M059J (cell line): ENCODE measurements around the gene SPIN1. TPM values are rescaled to one million over a fixed set of nuclear protein-coding genes. Genes with fewer than 3 reads are reported as not detected.

Experiments used
- DNase-seq: peaks from one replicate; pipeline ENCODE4 v3.0.0-alpha.2; 2012; ENCODE audit warnings: low read depth
- total RNA-seq: library from RNA; depleted of rRNA; stranded (reverse); fragments of >200 nt; shearing (Covaris generic); gene quantifications from 2 replicates; pipeline ENCODE4 v1.2.3, GENCODE V29; 2014; rRNA removed

SPIN1 gene
- total RNA-seq, 1 experiment from 2014 or later, result 149 TPM

DNA sequence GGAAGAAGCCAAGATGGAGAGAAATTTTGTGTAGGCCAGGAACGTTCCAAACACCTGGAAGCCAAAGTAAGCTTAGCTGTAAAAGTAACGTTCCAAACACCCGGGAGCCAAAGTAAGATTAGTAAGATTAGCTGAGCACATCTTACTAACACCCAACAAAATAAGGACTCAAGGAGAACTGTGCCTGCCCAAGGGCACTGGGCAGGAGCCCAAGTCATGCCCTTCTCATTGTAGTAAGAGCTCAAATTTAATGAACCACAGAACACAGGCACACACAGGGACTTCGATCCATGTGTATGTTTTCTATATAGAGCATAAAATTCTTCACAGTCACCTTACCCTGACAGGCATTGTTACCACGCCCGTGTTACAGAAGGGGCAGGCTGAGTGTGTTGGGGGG lies 110.6 kb downstream of the SPIN1 start:
- DNase-seq, result no peak

DNA sequence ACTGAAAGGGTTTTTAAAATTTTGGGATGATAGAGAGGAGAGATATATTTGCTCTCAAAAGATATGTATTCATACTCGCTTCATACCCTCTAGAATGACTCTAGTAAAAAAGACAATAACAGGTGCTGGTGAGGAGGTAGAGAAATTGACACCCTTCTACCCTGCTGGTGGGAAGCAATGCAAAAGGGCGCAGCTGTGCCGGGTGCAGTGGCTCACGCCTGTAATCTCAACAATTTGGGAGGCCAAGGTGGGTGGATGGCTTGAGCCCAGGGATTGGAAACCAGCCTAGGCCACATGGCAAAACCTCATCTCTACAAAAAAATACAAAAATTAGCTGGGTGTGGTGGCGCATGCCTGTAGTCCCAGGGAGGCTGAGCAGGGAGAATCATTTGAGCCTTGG lies 112.8 kb downstream of the SPIN1 start:
- DNase-seq, result no peak

DNA sequence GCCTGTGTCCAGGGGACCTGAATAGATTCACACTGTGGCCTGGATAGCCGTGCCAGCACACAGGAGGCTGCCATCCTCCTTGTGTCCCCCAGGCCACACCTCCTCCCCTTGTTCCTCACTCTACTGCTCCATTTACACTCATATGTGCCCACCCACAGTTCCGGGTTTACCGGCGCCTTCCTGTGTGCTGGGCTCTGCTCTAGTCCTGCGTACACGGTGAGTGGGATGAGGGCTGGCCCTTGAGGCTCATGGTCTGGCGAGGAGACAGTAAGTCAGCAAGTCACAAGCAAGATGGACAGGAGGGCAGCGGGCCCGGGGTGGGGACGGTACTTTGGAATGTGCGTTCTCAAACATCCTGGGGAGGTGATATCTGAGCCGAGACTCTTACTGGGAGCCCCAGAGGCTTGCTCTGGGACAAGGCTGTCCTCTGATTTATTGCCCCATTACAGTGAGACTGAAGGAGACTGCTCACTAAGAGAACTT lies 114.3 kb downstream of the SPIN1 start:
- DNase-seq, result no peak

DNA sequence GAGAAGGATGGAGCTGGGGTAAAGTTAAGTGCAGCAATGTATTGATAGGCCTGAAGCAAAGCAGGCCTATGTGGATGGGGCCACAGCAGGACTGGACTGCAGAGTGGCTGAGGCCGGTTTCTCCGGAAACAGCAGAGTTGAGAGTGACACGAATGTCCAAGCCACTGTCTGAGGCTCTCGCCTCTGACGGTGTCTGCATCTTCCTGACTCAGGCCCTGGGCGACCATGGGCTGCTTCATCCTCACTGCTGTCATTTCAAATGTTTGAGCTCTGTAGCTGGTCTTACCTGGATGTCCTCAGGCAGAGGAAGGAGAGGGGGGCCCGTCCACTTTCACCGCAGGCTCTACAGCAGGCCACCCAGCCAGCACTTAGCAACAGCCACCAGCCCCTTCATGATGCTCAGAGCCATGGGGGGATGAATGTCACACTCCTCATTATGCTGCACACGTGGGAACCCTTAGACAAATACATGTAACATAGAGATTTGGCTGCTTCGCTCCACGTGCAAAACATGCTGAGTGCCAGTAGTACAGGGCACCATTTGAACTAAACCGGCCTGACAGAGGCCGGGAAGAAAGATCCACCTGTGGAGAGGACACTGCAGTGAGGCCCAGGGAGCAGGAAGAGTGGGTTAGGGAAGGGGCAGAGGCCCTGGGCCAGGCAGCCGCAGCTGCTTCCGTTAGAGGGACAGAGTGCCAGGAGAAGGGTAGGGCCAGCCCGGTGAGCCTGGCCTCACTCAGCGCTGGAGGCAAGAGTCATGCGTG lies 115.0 kb downstream of the SPIN1 start:
- DNase-seq, result no peak

DNA sequence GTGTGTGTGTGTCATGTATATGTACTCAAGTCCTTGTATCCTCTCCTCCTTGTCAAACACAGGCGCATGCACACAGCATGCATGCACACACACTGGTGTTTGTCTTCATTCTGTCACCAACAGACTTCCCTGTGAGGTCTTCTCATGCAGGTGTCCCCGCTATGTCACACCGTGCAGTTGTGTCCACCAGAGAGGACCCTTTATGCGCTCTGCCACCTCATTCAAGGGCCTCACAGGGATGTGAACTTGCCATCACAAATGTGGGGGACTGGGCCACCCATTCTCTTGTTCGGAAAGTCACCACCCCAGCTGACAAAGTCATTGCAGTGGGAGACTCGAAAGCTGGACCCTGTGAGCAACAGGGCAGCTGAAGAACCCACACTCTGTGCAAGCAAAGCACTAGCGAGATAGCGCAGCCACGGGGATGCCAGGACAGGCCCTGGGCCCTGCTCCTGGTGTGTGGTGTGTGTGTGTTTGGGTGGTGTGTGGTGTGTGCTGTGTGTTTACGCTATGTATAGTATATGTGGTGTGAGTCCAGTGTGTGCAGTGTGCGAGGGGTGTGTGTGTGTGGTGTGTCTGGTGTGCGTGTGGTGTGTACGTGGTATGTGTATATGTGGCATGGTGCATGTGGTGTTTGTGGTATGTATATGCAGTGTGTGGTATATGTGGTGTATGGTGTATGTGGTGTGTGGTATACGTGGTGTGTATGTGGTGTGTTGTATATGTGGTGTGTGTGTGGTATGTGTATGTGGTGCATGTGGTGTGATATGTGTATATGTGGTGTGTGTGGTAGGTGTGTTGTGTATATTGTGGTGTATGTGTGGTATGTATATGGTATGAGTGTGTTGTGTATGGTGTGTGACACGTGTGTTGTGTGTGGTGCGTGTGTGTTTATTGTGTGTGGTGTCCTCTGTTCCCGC lies 115.9 kb downstream of the SPIN1 start:
- DNase-seq, result no peak

DNA sequence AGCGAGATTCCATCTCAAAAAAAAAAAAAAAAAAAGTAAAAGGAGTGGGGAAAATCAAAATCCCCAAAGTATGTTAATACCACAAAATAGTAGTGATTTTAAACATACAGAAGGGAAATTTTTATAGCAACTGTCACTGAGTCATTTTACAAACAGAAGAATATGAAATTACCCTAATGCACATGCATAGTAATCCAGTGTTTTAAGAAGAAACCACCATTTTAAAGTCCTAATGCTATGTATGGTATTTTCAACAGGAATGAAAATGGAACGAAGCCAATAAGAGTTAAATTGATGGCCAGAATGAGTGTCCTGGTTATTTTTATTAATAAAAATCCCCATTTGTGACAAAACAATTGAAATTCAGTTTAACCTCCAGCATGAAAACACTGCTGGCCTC lies 120.1 kb downstream of the SPIN1 start:
- no peak for DNase-seq

DNA sequence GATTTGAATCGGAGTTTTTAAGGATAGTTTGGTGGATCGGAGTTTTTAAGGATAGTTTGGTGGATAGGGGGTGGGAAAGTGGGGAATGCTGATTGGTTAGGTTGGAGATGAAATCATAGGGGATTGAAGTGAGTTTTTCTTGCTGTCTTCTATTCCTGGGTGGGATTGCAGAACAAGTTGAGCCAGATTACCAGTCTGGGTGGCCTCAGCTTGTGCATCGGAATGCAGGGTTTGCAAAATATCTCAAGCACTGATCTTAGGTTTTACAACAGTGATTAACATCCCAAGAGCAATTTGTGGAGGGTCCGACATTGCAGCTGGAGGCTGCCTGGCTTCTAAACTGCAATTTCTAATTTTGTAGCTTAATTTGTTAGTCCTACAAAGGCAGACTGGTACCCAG lies 123.7 kb downstream of the SPIN1 start:
- DNase-seq, result no peak

DNA sequence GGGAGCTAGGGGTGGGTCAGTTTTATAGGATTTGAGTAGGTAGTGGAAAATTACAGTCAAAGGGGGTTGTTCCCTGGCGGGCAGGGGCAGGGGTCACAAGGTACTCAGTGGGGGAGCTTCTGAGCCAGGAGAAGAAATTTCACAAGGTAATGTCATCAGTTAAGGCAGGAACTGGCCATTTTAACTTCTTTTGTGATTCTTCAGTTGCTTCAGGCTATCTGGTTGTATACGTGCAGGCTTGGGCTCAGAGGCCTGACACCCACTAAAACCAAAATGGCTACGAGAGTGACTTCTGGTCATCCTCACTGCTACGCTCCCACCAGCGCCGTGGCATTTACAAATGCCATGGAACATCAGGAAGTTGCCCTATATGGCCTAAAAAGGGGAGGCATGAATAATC lies 126.0 kb downstream of the SPIN1 start:
- no peak for DNase-seq

DNA sequence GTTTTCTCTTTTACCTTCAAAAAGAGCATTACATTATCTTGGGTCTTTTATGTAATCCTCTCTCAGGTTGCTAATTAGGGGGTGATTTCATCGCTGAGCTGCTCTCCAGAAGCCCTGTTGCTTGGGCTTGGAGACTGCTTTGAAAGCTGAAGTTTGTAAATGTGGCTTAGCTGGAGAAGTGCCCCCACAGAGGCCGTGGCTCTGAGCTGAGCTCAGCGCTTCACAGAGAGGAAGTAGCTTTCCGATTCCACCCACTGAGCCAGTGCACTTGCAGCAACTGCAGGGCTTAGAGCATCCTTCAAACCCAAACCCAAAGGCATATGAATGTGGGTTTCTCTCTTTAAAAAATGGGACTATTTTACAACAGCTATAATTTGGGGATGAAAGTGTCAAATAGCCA lies 133.1 kb downstream of the SPIN1 start:
- no peak for DNase-seq

DNA sequence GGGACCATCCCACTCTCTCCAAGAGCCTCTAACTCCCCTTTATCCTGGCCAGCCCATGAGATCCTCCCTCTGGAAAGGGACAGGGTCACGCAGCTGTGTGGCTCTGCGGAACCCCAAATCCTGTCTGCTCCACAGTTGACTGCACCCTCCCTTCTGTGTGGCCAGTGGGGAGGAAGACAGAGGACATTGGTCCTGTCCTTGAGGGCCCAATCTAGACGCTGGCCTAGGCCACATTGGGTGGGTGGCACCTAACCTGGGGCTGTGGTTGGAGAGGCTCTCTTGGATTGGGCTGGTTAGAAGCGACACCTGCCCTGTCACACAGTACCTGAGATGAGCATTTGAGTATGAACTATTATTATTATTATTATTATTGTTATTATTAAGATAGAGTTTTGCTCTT lies 134.1 kb downstream of the SPIN1 start:
- DNase-seq, result no peak

DNA sequence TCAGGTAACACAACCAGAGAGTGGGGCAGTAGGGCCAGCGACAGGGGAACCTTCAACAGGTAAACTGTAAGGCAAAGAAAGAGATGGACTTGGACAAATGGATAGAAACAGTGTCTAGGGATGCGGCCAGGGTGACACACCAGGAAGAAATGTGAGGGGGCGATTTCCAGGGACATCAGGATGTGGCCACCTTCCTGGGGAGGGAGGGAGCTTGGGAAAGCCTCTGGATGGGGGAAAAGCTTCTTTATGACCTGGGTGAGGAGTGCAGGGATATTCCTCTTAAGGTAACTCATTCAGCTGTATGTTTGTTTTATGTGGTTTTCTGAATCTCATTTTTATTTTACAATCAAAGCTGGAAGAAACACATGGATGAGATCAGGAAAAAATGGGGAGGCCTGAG lies 134.8 kb downstream of the SPIN1 start:
- peak; percentile 90 for DNase-seq

DNA sequence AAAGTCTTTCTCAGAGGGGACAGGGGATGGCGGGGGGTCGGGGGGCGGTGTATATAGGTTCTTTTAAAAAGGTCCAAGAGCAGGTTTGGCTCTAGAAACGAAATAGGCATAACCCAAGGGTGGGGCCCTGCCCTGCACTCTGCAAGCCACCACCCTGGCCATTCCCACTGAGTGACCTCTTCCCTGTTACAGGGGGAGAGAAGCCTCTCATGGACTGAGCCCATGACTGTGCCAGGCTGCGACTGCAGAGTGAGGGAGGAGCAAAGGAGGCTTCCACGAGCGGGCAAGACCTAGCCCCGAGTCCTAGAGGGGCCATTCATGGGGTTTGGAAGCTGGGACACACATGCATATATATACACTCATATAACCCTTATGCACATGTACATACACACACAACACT lies 136.7 kb downstream of the SPIN1 start:
- DNase-seq, result no peak

DNA sequence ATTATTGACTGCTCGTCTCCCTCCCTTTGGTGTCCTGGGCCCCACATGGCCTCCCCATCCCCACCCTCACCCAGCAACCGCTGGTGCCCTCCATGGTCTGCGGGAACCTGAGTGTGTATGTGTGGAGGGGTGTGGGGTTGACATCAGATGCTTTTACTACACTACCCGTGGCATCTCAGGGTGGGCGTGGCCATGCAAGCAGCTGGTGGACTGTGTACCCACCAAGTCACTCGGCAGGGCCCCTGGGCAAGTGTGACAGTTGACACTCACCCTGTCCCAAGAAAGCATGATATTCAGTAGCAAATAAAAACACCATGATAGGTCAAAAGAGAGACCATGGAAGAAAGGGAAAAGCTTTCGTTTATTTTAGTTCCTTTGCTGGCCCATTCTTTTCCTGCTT lies 139.4 kb downstream of the SPIN1 start:
- DNase-seq, result no peak

Other genes with a start within 250 kb of the SPIN1 start
- not detected in 2 replicates for gene SPATA31C2, start 250.0 kb upstream of the SPIN1 start, total RNA-seq
- 0.52 TPM in 1 of 2 replicates, not detected in the other for gene NXNL2, start 146.7 kb downstream of the SPIN1 start, total RNA-seq